Uterus (tissue), 4 donors: Measurements from ENCODE around the gene NAA38. TPM values are rescaled to one million over a fixed set of nuclear protein-coding genes. Genes with fewer than 3 reads are reported as not detected.
"Not testable (repeated sequence)": the region's sequence is repeated elsewhere in the genome, so short reads cannot be mapped to it uniquely, and the experiment has no call there.

ENCODE experiments used
- DNase-seq, 2 donors: peaks; one replicate each; pipeline ENCODE4 v3.0.0-alpha.2; 2019 to 2020
- H3K27ac ChIP-seq, 2 donors: fragments of 200-600 bp; sonication (generic); 1 replicate in 1 of 2; 2 replicates in 1 of 2; pipeline ENCODE4 v1.5.1; 2016 to 2018
- H3K27me3 ChIP-seq, 2 donors: fragments of 200-600 bp; sonication (generic); one replicate each; pipeline ENCODE4 v1.5.1; 2018 to 2019; ENCODE audit warnings: control low read depth in 1 of 2
- H3K36me3 ChIP-seq, 2 donors: fragments of 200-600 bp; sonication (generic); one replicate each; pipeline ENCODE4 v1.5.1; 2019; ENCODE audit warnings: control low read depth in 1 of 2
- H3K4me1 ChIP-seq, 2 donors: fragments of 200-600 bp; sonication (generic); one replicate each; pipeline ENCODE4 v1.5.1; 2018 to 2019; ENCODE audit warnings: control low read depth in 1 of 2
- H3K4me3 ChIP-seq, 2 donors: fragments of 200-600 bp; sonication (generic); 1 replicate in 1 of 2; 2 replicates in 1 of 2; pipeline ENCODE4 v1.5.1; 2018 to 2019; ENCODE audit warnings: mild to moderate bottlenecking in 1 of 2
- H3K9me3 ChIP-seq, 2 donors: fragments of 200-600 bp; sonication (generic); one replicate each; pipeline ENCODE4 v1.5.1; 2019; ENCODE audit warnings: control low read depth in 1 of 2
- POLR2A ChIP-seq, 2 donors: fragments of 450-650 bp; IDR thresholded peaks; one replicate each; pipeline ENCODE4 v1.6.1; 2016; ENCODE audit warnings: antibody characterized with exemption in 2 of 2, mild to moderate bottlenecking in 1 of 2, moderate library complexity in 1 of 2
- intact Hi-C: fragments of 100-400 bp; cut with DNase I; formaldehyde crosslinking; loops from one replicate; pipeline ENCODE4 v1.15.1; 2023; ENCODE audit warnings: low total_unique reads
- total RNA-seq, 4 donors: library from RNA; depleted of rRNA in 3 of 4; stranded (reverse); fragments of >200 nt in 3 of 4; gene quantifications; one replicate each; pipeline versions ENCODE4 v1.1.0 to v1.2.4, GENCODE V29; 2014 to 2023
- TF ChIP-seq, protein P1 (sequence below), 4 experiments: fragments of 200-600 bp in 2 of 4; fragments of 450-650 bp in 2 of 4; sonication (generic) in 2 of 4; IDR thresholded peaks; one replicate each; pipeline ENCODE4 v1.5.1; 2016 to 2019; ENCODE audit warnings: antibody characterized with exemption in 4 of 4, mild to moderate bottlenecking in 2 of 4, moderate library complexity in 1 of 4
- donor health status: DM: yes; HTN: yes; CAD: no.

NAA38 gene
- total RNA-seq, 4 donors from 2014 or later, result 3.6 to 94.7 (median 48.1) TPM

DNA sequence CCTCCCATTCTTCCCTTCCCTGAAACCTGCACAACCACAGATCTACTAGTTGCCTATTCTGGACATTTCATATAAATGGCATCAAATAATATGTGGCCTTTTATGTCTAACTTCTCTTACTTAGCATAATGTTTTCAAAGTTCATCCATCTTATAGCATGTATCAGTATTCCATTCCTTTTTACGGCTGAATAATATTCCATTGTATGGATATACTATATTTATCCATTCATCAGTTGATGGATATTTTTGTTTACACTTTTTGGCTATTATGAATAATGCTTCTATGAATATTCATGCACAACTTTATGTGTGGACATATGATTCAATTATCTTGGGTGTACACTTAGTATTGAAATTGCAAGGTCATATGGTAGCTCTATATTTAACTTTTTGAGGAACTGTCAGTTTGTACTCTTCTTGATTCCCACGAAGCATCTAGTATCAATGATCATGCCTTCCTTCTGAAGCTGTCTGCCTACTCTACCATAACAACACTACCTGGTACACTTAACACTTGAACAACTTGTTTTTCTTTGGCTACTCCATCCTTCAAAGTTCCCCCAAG, 18.5 kb upstream of the NAA38 start:
- Histone ChIP-seq H3K4me1 (no peaks in the 10 kb centered on the region), H3K27ac (no peak overlapping the region)
- intact Hi-C loops, result no loop called here

DNA sequence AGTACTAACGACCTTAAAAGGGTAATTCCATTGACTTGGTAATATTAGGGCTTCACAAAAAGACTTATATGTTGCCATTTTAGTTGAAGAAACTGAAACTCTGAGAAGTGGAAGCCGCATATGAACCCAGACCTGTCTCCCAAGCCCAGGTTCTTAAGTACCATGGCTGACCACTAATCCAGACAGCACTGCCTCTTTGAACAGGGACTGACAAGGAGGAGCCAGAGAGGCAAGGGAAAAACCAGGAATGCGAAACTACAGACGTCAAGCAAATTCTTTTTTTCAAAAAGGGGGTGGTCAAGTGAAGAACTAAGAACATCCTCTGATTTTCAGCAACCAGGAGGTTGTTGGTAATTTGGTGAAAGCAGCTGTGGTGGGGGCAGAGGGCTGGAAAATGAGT, 15.7 kb upstream of the NAA38 start:
- intact Hi-C loops, result no loop called here
- Histone ChIP-seq H3K9me3 (no peaks in the 10 kb centered on the region), H3K4me1 (no peaks in the 10 kb centered on the region), H3K27me3 (no peaks in the 10 kb centered on the region), H3K36me3 (no peaks in the 10 kb centered on the region), H3K4me3 (no peak overlapping the region), H3K27ac (no peak overlapping the region)
- no peak for DNase-seq
- TF ChIP-seq, protein P1, sequence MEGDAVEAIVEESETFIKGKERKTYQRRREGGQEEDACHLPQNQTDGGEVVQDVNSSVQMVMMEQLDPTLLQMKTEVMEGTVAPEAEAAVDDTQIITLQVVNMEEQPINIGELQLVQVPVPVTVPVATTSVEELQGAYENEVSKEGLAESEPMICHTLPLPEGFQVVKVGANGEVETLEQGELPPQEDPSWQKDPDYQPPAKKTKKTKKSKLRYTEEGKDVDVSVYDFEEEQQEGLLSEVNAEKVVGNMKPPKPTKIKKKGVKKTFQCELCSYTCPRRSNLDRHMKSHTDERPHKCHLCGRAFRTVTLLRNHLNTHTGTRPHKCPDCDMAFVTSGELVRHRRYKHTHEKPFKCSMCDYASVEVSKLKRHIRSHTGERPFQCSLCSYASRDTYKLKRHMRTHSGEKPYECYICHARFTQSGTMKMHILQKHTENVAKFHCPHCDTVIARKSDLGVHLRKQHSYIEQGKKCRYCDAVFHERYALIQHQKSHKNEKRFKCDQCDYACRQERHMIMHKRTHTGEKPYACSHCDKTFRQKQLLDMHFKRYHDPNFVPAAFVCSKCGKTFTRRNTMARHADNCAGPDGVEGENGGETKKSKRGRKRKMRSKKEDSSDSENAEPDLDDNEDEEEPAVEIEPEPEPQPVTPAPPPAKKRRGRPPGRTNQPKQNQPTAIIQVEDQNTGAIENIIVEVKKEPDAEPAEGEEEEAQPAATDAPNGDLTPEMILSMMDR (IDR thresholded peaks at IDR 0.05), result no peak
- TF ChIP-seq POLR2A (IDR thresholded peaks at IDR 0.05), result no peak

More for the DNA sequence above, 18.5 kb upstream of the NAA38 start:
- H3K36me3 ChIP-seq, result no peaks in the 10 kb centered on the region
- no peak for TF ChIP-seq POLR2A (IDR thresholded peaks at IDR 0.05)
- TF ChIP-seq, protein P1 (IDR thresholded peaks at IDR 0.05), result no peak
- no peaks in the 10 kb centered on the region for H3K9me3 ChIP-seq
- no peaks in the 10 kb centered on the region for H3K27me3 ChIP-seq
- no peak for DNase-seq
- no peak overlapping the region for H3K4me3 ChIP-seq

DNA sequence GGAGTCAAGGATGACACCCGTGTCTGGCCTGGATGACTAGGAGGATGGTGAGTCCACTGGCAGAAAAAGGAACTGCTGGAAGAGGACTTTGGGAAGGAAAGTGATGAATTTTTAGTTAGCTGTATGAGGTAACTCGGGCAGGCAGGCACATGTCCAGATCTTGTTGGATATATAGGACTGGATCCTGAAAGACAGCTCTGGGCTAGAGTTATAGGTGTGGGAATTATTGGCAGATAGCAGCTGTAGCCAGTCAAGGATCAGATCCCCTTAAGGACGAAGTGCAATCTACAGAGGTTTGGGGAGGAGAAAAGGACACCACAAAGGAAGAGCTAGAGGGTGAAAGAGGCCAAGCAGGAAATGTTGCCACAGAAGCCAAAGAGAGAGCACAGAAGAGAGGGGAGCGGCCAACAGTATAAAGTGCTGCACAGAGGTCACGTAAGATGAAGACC, 10.5 kb upstream of the NAA38 start:
- no peaks in the 10 kb centered on the region for H3K36me3 ChIP-seq
- no peaks in the 10 kb centered on the region for H3K27me3 ChIP-seq
- H3K4me1 ChIP-seq, result no peaks in the 10 kb centered on the region
- intact Hi-C loops, result loop anchor here (10.0 kb wide), 1 partner anchor 117 kb away; no protein-coding TSS in a partner anchor
- H3K4me3 ChIP-seq, result no peak overlapping the region
- no peak for TF ChIP-seq POLR2A (IDR thresholded peaks at IDR 0.05)
- TF ChIP-seq, protein P1 (IDR thresholded peaks at IDR 0.05), result no peak
- no peaks in the 10 kb centered on the region for H3K9me3 ChIP-seq
- H3K27ac ChIP-seq, result no peak overlapping the region
- DNase-seq, result no peak

DNA sequence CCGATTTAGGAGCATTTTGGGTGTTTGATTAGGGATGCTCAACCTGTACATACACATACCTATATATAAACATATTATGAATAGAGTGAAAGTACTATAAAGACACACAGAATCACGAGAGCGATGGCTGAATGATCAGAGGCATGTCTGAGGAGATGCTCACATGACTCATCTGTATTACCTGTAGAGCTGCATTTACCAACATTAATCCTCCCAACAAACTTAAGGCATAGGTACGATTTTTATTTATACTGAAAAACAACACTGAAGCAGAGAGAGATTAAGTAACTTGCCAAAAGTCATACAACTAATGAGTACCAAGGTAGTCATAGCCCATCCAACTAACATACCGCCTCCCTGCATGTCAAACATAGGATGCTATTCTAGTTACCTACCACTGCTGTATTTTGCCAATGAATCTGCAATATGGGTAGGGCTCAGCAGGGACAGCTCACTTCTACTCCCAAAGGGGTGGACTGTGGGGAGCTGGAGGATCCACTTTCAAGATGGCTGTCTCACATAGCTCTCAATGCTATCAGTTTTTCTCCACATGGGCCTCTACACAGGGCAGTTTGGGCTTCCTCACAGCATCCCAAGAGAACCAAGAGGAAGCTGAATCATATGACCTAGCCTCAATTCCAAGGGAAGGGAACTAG, 7.8 kb upstream of the NAA38 start:
- Histone ChIP-seq H3K27ac (no peak overlapping the region), H3K36me3 (no peaks in the 10 kb centered on the region), H3K4me3 (no peak overlapping the region), H3K9me3 (no peaks in the 10 kb centered on the region), H3K4me1 (no peaks in the 10 kb centered on the region), H3K27me3 (no peaks in the 10 kb centered on the region)
- TF ChIP-seq POLR2A (IDR thresholded peaks at IDR 0.05), result no peak
- TF ChIP-seq, protein P1 (IDR thresholded peaks at IDR 0.05), result no peak
- intact Hi-C loops, result loop anchor here (10.0 kb wide), 1 partner anchor 120 kb away; no protein-coding TSS in a partner anchor
- DNase-seq, result no peak

DNA sequence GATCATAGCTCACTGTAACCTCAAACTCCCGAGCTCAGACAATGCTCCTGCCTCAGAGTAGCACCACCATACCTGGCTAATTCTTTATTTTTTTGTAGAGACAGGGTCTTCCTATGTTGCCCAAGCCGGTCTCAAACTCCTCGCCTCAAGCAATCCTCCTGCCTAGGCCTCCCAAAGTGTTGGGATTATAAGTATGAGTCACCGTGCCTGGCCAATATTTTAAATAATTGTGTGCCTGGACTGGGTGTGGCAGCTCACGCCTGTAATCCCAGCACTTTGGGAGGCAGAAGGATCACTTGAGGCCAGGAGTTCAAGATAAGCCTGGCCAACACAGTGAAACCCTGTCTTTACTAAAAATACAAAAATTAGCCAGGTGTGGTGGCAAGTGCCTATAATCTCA, 7.0 kb upstream of the NAA38 start:
- not testable (repeated sequence) for H3K4me3 ChIP-seq, H3K27me3 ChIP-seq, H3K27ac ChIP-seq, H3K4me1 ChIP-seq, H3K9me3 ChIP-seq, H3K36me3 ChIP-seq, DNase-seq
- intact Hi-C loops, result loop anchor here (10.0 kb wide), 1 partner anchor 120 kb away; no protein-coding TSS in a partner anchor
